ENCODE results near the gene SLC22A12. TPM values are rescaled to one million over a fixed set of nuclear protein-coding genes. Genes with fewer than 3 reads are reported as not detected.

Gene SLC22A12
- total RNA-seq, 1 donor from 2014 or later = not detected

DNA sequence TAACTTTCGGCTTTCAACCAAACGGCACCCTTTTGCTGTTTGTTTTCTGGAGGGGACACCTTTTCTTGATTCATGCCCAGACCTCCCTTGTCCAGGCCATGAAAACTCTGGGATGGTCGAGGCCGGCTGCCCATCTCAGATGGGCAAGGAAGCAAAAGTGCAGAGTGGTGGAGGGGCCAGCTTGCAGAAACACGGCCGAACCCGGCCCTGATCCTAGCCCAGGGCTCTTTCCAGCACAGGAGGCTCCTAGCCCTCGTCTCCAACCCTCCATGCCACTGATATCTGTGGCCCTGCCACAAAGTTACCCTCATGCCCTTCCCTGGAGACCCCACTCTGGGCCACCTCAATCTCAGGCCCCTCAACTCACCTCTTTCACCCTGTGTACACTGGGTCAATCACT, 18.9 kb upstream of the SLC22A12 start:
- peaks cover 6% of the 10 kb centered on the region for H3K27me3 ChIP-seq (ENCODE audit: insufficient read depth, low read length)
- FAIRE-seq (no peak), DNase-seq (ENCODE audit: low read depth) (no peak)
- H3K4me3 ChIP-seq (ENCODE audit: insufficient read depth, low read depth, low read length) = no peak overlapping the region
- no peaks in the 10 kb centered on the region for H3K79me2 ChIP-seq (ENCODE audit: insufficient read depth, low read length)
- Mint-ChIP-seq H3K27me3 (ENCODE audit: low read depth, unreplicated experiment) (peaks cover 38% of the 10 kb centered on the region), H3K27ac (ENCODE audit: unreplicated experiment) (no peak overlapping the region), H3K4me3 (ENCODE audit: unreplicated experiment) (no peak overlapping the region), H3K9me3 (ENCODE audit: unreplicated experiment) (peaks cover 2% of the 10 kb centered on the region), H3K36me3 (ENCODE audit: low read depth, unreplicated experiment) (no peaks in the 10 kb centered on the region), H3K4me1 (ENCODE audit: low read depth, unreplicated experiment) (peaks cover 3% of the 10 kb centered on the region)
- TF ChIP-seq EZH2 (IDR thresholded peaks at IDR 0.05; ENCODE audit: insufficient read depth, low read length) = no peak
- TF ChIP-seq, protein P1, sequence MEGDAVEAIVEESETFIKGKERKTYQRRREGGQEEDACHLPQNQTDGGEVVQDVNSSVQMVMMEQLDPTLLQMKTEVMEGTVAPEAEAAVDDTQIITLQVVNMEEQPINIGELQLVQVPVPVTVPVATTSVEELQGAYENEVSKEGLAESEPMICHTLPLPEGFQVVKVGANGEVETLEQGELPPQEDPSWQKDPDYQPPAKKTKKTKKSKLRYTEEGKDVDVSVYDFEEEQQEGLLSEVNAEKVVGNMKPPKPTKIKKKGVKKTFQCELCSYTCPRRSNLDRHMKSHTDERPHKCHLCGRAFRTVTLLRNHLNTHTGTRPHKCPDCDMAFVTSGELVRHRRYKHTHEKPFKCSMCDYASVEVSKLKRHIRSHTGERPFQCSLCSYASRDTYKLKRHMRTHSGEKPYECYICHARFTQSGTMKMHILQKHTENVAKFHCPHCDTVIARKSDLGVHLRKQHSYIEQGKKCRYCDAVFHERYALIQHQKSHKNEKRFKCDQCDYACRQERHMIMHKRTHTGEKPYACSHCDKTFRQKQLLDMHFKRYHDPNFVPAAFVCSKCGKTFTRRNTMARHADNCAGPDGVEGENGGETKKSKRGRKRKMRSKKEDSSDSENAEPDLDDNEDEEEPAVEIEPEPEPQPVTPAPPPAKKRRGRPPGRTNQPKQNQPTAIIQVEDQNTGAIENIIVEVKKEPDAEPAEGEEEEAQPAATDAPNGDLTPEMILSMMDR (IDR thresholded peaks at IDR 0.05; ENCODE audit: insufficient read depth, low read depth, low read length) = no peak
- H3K36me3 ChIP-seq (ENCODE audit: insufficient read depth, low read length) = no peaks in the 10 kb centered on the region
- H3K4me2 ChIP-seq (ENCODE audit: low read length) = no peak overlapping the region
- no peak overlapping the region for H2AFZ ChIP-seq (ENCODE audit: low read depth, low read length)
- H4K20me1 ChIP-seq (ENCODE audit: insufficient read depth, low read length) = no peaks in the 10 kb centered on the region
- H3K9me3 ChIP-seq (ENCODE audit: insufficient read depth, low read depth, low read length) = no peaks in the 10 kb centered on the region
- H3K9ac ChIP-seq (ENCODE audit: low read length) = no peak overlapping the region
- no peak overlapping the region for H3K27ac ChIP-seq (ENCODE audit: low read depth, low read length)
- H3K4me1 ChIP-seq (ENCODE audit: insufficient read depth, low read length) = no peaks in the 10 kb centered on the region

DNA sequence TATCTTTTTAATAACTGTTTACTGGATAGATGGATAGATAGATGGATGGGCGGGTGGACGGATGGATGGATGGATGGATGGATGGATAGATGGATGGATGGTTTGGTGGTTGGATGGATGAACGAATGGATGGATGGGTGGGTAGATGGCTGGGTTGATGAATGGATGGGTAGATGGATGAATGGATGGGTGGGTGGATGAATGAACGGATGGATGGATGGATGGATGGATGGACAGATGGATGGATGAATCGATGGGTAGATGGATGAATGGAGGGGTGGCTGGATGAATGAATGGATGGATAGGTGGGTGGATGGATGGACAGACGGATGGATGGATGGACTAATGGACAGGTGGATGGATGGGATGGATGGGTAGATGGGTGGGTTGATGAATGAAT, 13.8 kb upstream of the SLC22A12 start:
- Mint-ChIP-seq H3K27ac (ENCODE audit: unreplicated experiment) (no peak overlapping the region), H3K36me3 (ENCODE audit: low read depth, unreplicated experiment) (no peaks in the 10 kb centered on the region), H3K9me3 (ENCODE audit: unreplicated experiment) (peaks cover 5% of the 10 kb centered on the region), H3K27me3 (ENCODE audit: low read depth, unreplicated experiment) (peaks cover 48% of the 10 kb centered on the region), H3K4me1 (ENCODE audit: low read depth, unreplicated experiment) (no peaks in the 10 kb centered on the region), H3K4me3 (ENCODE audit: unreplicated experiment) (no peak overlapping the region)
- no peaks in the 10 kb centered on the region for H3K36me3 ChIP-seq (ENCODE audit: insufficient read depth, low read length)
- H3K4me3 ChIP-seq (ENCODE audit: insufficient read depth, low read depth, low read length) = no peak overlapping the region
- H2AFZ ChIP-seq (ENCODE audit: low read depth, low read length) = no peak overlapping the region
- FAIRE-seq = no peak
- no peak for TF ChIP-seq EZH2 (IDR thresholded peaks at IDR 0.05; ENCODE audit: insufficient read depth, low read length)
- TF ChIP-seq, protein P1 (IDR thresholded peaks at IDR 0.05; ENCODE audit: insufficient read depth, low read depth, low read length) = no peak
- H3K27ac ChIP-seq (ENCODE audit: low read depth, low read length) = no peak overlapping the region
- H3K27me3 ChIP-seq (ENCODE audit: insufficient read depth, low read length) = peaks cover 11% of the 10 kb centered on the region
- no peak for DNase-seq (ENCODE audit: low read depth)
- H3K4me1 ChIP-seq (ENCODE audit: insufficient read depth, low read length) = no peaks in the 10 kb centered on the region
- no peaks in the 10 kb centered on the region for H3K9me3 ChIP-seq (ENCODE audit: insufficient read depth, low read depth, low read length)
- no peak overlapping the region for H3K4me2 ChIP-seq (ENCODE audit: low read length)
- no peaks in the 10 kb centered on the region for H4K20me1 ChIP-seq (ENCODE audit: insufficient read depth, low read length)
- H3K9ac ChIP-seq (ENCODE audit: low read length) = no peak overlapping the region
- H3K79me2 ChIP-seq (ENCODE audit: insufficient read depth, low read length) = no peaks in the 10 kb centered on the region

DNA sequence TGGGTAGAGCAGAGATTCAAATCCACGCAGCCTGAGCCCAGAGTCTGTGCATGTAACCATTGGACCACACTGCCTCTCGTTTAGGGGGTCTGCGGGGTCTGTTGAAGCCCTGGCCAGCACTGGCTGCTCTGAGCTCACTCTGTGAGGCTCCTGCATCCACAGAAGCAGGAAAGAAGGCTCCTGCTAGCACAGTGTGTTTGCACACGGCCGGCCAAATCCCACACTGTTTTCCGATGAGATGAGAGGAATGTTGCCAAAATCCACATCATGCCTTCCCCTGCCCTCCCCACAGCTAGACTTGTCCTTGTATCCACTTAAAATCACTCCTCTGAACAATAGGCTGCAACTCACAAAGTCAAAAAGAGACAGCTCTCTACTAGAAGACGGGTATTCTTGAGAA, 10.6 kb upstream of the SLC22A12 start:
- Mint-ChIP-seq H3K27ac (ENCODE audit: unreplicated experiment) (no peak overlapping the region), H3K27me3 (ENCODE audit: low read depth, unreplicated experiment) (peaks cover 56% of the 10 kb centered on the region), H3K4me3 (ENCODE audit: unreplicated experiment) (no peak overlapping the region), H3K4me1 (ENCODE audit: low read depth, unreplicated experiment) (no peaks in the 10 kb centered on the region), H3K9me3 (ENCODE audit: unreplicated experiment) (peaks cover 5% of the 10 kb centered on the region), H3K36me3 (ENCODE audit: low read depth, unreplicated experiment) (no peaks in the 10 kb centered on the region)
- no peak overlapping the region for H3K27ac ChIP-seq (ENCODE audit: low read depth, low read length)
- no peaks in the 10 kb centered on the region for H3K4me1 ChIP-seq (ENCODE audit: insufficient read depth, low read length)
- no peaks in the 10 kb centered on the region for H3K79me2 ChIP-seq (ENCODE audit: insufficient read depth, low read length)
- TF ChIP-seq EZH2 (IDR thresholded peaks at IDR 0.05; ENCODE audit: insufficient read depth, low read length) = no peak
- TF ChIP-seq, protein P1 (IDR thresholded peaks at IDR 0.05; ENCODE audit: insufficient read depth, low read depth, low read length) = no peak
- no peaks in the 10 kb centered on the region for H3K36me3 ChIP-seq (ENCODE audit: insufficient read depth, low read length)
- no peak overlapping the region for H3K4me2 ChIP-seq (ENCODE audit: low read length)
- no peak for FAIRE-seq
- no peak for DNase-seq (ENCODE audit: low read depth)
- peaks cover 8% of the 10 kb centered on the region for H3K27me3 ChIP-seq (ENCODE audit: insufficient read depth, low read length)
- H4K20me1 ChIP-seq (ENCODE audit: insufficient read depth, low read length) = no peaks in the 10 kb centered on the region
- no peak overlapping the region for H3K4me3 ChIP-seq (ENCODE audit: insufficient read depth, low read depth, low read length)
- H3K9ac ChIP-seq (ENCODE audit: low read length) = no peak overlapping the region
- no peak overlapping the region for H2AFZ ChIP-seq (ENCODE audit: low read depth, low read length)
- no peaks in the 10 kb centered on the region for H3K9me3 ChIP-seq (ENCODE audit: insufficient read depth, low read depth, low read length)
